ENCODE data around the gene MYZAP. TPM values are rescaled to one million over a fixed set of nuclear protein-coding genes. Genes with fewer than 3 reads are reported as not detected.

The MYZAP gene
- total and polyA plus RNA-seq, 2 of the 4 experiments (the other 2 are of a cell fraction): not detected

- ATAC-seq (ENCODE audit: low read depth): no peak
- no peak overlapping the region for H2BK120ac ChIP-seq (ENCODE audit: low read depth, low read length)
- H4K5ac ChIP-seq (ENCODE audit: low read depth, low read length): no peak overlapping the region
- DNase-seq: no peak
- H2AK9ac ChIP-seq (replicated peaks; ENCODE audit: low read depth, low read length, poor library complexity): no peak overlapping the region
- no peaks in the 10 kb centered on the region for H3K36me3 ChIP-seq (ENCODE audit: control insufficient read depth, insufficient read depth, low read length)
- H3K9me3 ChIP-seq (ENCODE audit: control insufficient read depth, insufficient read depth, low read length): no peaks in the 10 kb centered on the region
- no TSS peak for BruUV-seq (replicated peaks)
- H4K91ac ChIP-seq (ENCODE audit: insufficient read depth, low read depth, low read length): no peak overlapping the region
- no peak overlapping the region for H2AFZ ChIP-seq (replicated peaks; ENCODE audit: low read length, poor library complexity)
- no peak overlapping the region for H2BK5ac ChIP-seq (ENCODE audit: low read depth, low read length, poor library complexity, severe bottlenecking)
- no peak overlapping the region for H2BK15ac ChIP-seq (ENCODE audit: low read depth, low read length)
- POLR2A ChIA-PET (ENCODE audit: unreplicated experiment): no interaction called here
- H3K4ac ChIP-seq (ENCODE audit: low read depth, low read length): no peak overlapping the region
- H3K27me3 ChIP-seq (ENCODE audit: control insufficient read depth, insufficient read depth, low read length): peaks cover 39% of the 10 kb centered on the region
- H3K23ac ChIP-seq (ENCODE audit: low read depth, low read length): no peak overlapping the region
- 100% methylated on average over 1 of the region's 5 CpGs; no CpG with 5 or more reads in 1 of the 2 experiments for WGBS, 2 experiments (ENCODE audit: extremely low coverage in 2 of 2, insufficient read length in 1 of 2)
- H3K18ac ChIP-seq (ENCODE audit: low read depth, low read length): no peak overlapping the region
- no peaks in the 10 kb centered on the region; the same call in 1 of the 2 replicates for H3K9me1 ChIP-seq (ENCODE audit: insufficient read depth, low read length)
- H4K8ac ChIP-seq (ENCODE audit: low read depth in 2 of 2, low read length in 2 of 2): no peak overlapping the region
- TF ChIP-seq MAFK (IDR thresholded peaks at IDR 0.05; ENCODE audit: low read depth, low read length) (no peak), RAD21 (IDR thresholded peaks at IDR 0.05; ENCODE audit: low read length) (no peak), USF2 (IDR thresholded peaks at IDR 0.05; ENCODE audit: low read depth, low read length) (no peak), CTCF (conservative IDR thresholded peaks at IDR 0.05; ENCODE audit: low read depth, low read length) (no peak), BHLHE40 (IDR thresholded peaks at IDR 0.05; ENCODE audit: low read depth, low read length) (no peak), MAZ (IDR thresholded peaks at IDR 0.05; ENCODE audit: borderline replicate concordance, low read depth, low read length) (no peak), FOS (IDR thresholded peaks at IDR 0.05; ENCODE audit: low read depth, low read length) (no peak), RFX5 (IDR thresholded peaks at IDR 0.05; ENCODE audit: low read depth, low read length) (no peak)
- H3K79me1 ChIP-seq (ENCODE audit: low read depth in 1 of 2, low read length in 2 of 2): no peaks in the 10 kb centered on the region
- no peaks in the 10 kb centered on the region for H4K20me1 ChIP-seq (ENCODE audit: insufficient read depth, low read length)
- H3K4me2 ChIP-seq (ENCODE audit: low read depth, low read length): no peak overlapping the region
- H3K27ac ChIP-seq (ENCODE audit: insufficient read depth, low read length): no peak overlapping the region
- no peak overlapping the region for H3K9ac ChIP-seq (ENCODE audit: low read depth, low read length)
- no peaks in the 10 kb centered on the region for H3K4me1 ChIP-seq (ENCODE audit: control insufficient read depth, insufficient read depth, low read length)
- H2BK20ac ChIP-seq (ENCODE audit: low read depth, low read length): no peak overlapping the region
- no peak overlapping the region for H3K14ac ChIP-seq (replicated peaks; ENCODE audit: low read depth, low read length)
- CTCF ChIA-PET: no interaction called here
- dilution Hi-C loops (cut with HindIII; ENCODE audit: low sequenced_read_pairs, unreplicated experiment) (no loop called here), in situ Hi-C loops (cut with MboI; ENCODE audit: low sequenced_read_pairs) (no loop called here), intact Hi-C loops (cut with micrococcal nuclease) (no loop called here)
- H3K4me3 ChIP-seq (ENCODE audit: insufficient read depth, low read depth, low read length): no peak overlapping the region
- no peak overlapping the region for H3K56ac ChIP-seq (ENCODE audit: extremely low read depth, insufficient read depth, low read length)
- no peak overlapping the region for H2AK5ac ChIP-seq (ENCODE audit: low read depth, low read length)
These were observed 1.2 kb downstream of the MYZAP start for GRCh38 chr15:57592836-57593420.
